RWPE1 (cell line): Measurements from ENCODE around the gene ESRRB.

Experiments used
- CTCF ChIA-PET: fragments of 350-600 bp; sonication (Branson Sonifier 250); formaldehyde crosslinking; extraction: SDS; loops from one replicate; lab custom pipeline; 2021; lab: Yijun Ruan, JAX
- POLR2A ChIA-PET: fragments of 400-600 bp; formaldehyde crosslinking; extraction: SDS; loops from one replicate; lab custom pipeline; 2020; ENCODE audit warnings: antibody characterized with exemption; ENCODE audit not compliant: low non-redundant PET; lab: Yijun Ruan, JAX
- DNase-seq: peaks from one replicate; pipeline ENCODE4 v3.0.0; 2012; ENCODE audit warnings: low spot score
- H3K27ac ChIP-seq: fragments of 450-650 bp; 2 replicates; pipeline ENCODE4 v1.5.1; 2017
- CTCF ChIP-seq: fragments of 450-650 bp; conservative IDR thresholded peaks from 2 replicates; pipeline ENCODE4 v1.5.1; 2017; ENCODE audit warnings: low read depth, mild to moderate bottlenecking

Gene ESRRB

GRCh38 chr14:76490111-76490510 lies 114.2 kb downstream of the ESRRB start:
- ChIA-PET POLR2A (no interaction called here), CTCF (interaction anchor here (0.6 kb wide), 1 partner anchor 200 kb away, joined by 3 read pairs; no protein-coding TSS in a partner anchor)

GRCh38 chr14:76490735-76491134 lies 114.8 kb downstream of the ESRRB start:
- POLR2A ChIA-PET, result no interaction called here
- DNase-seq, result no peak
- TF ChIP-seq CTCF, result no peak
- CTCF ChIA-PET, result no interaction called here
- no peak overlapping the region for H3K27ac ChIP-seq

More at GRCh38 chr14:76490111-76490510, 114.2 kb downstream of the ESRRB start:
- TF ChIP-seq CTCF, result no peak
- no peak for DNase-seq
- no peak overlapping the region for H3K27ac ChIP-seq

GRCh38 chr14:76491172-76491930 lies 115.4 kb downstream of the ESRRB start:
- no peak overlapping the region for H3K27ac ChIP-seq
- TF ChIP-seq CTCF, result no peak
- CTCF ChIA-PET, result no interaction called here
- DNase-seq, result no peak
- POLR2A ChIA-PET, result no interaction called here

GRCh38 chr14:76495983-76496382 lies 120.0 kb downstream of the ESRRB start:
- no peak for DNase-seq
- ChIA-PET CTCF (no interaction called here), POLR2A (no interaction called here)
- H3K27ac ChIP-seq, result no peak overlapping the region
- TF ChIP-seq CTCF, result no peak

GRCh38 chr14:76496595-76496994 lies 120.7 kb downstream of the ESRRB start:
- ChIA-PET CTCF (no interaction called here), POLR2A (no interaction called here)
- no peak overlapping the region for H3K27ac ChIP-seq
- no peak for TF ChIP-seq CTCF
- no peak for DNase-seq

- DNase-seq, result no peak
- TF ChIP-seq CTCF, result no peak
- no peak overlapping the region for H3K27ac ChIP-seq
- ChIA-PET POLR2A (no interaction called here), CTCF (no interaction called here)
Measured at GRCh38 chr14:76497550-76498462, 121.9 kb downstream of the ESRRB start.
